Cortex of kidney (tissue), 1 donor: ENCODE data around the gene BMF.
"Not testable (repeated sequence)": the region's sequence is repeated elsewhere in the genome, so short reads cannot be mapped to it uniquely, and the experiment has no call there.

Experiments used
- DNase-seq: peaks from one replicate; lab custom pipeline; 2025; lab: John Stamatoyannopoulos, UW

BMF gene

GRCh38 chr15:40087991-40088928, 20.4 kb downstream of the BMF start:
- DNase-seq = no peak

DNA sequence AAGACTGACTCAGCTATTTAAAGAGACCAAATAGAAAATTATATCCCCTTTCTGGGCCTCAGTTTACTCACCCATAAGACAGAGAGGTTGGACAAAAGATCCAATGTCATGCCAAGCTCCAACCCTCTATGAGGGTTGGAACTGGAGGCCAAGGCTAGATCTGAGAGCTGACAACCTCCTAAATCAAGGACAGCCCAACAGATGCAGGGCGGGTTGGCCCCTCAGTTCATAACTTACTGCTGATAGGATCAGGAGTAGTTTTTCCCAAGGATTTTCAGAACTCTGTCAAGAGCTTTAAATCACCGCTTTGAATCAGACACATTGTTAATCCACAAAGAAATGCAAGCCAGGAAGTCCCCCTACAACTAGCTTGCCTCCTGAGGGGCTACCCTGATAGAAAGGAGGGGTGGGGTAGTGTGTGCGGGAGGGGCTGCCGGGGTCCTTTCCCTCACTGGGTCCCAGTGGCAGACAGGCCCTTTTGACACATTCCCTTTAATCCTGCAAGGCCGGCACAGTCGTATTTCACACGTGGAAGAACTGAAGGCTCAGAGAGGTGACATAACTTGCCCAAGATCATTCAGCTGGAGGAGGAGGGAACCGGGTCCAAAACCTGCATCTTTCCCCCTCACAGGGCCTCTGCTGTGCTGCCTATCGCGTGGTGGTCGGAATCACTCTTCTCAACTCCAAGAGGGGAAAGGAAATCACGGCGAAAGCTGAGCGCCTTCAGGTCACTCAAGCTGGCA, 21.4 kb downstream of the BMF start:
- DNase-seq = no peak

GRCh38 chr15:40085266-40085665, 23.4 kb downstream of the BMF start:
- DNase-seq = no peak

DNA sequence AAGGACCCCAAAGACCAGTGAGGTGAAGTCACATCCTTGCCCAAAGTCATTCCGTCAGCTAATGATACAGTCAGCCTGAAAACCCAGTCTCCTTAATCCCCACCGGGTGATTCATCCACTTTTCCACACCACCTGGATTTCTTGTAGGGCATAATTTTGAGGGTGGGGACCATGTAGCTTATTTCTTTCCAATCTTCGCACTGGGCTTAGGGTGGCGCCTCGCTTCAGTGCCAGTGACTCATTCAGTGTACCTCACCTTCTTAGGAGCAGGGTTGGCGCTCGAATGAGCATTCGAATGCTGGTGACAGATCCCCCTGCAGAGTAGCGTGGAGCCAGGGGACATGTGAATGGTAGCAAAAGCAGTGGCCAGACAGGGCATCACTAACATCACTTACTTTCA, 24.0 kb downstream of the BMF start:
- DNase-seq = no peak

DNA sequence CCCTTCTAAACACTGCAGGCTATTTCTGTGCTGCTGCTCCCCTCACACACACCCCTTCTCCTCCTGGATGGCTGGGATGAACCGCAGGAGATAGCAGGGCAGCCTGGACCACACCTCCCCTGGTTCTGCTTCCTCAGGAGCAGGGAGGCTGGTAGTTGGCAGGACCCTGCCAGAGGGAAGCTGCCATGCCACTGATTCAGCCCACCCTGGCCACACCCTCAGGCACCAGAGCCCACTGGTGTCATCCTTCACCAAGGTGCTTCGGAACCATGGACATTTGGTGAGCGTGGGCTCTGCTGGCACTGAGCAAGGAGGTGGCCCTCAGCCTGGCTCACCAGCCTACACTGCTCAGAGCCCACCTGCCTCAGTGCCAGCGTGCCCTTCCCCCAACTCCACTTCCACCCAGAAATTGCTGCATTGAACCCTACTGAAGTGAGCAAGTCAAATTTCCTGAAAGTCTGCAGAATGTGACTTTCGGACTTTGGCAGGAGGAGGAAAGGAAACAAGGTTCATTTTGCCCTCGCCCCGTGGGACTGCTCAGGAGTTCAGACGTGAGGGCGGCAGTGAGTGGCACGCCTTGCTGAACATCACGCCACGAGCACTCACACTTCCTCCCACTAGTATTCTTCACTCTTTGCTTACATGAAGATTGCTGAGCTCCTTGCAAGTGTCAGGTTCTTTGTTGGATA, 26.3 kb downstream of the BMF start:
- DNase-seq = no peak

DNA sequence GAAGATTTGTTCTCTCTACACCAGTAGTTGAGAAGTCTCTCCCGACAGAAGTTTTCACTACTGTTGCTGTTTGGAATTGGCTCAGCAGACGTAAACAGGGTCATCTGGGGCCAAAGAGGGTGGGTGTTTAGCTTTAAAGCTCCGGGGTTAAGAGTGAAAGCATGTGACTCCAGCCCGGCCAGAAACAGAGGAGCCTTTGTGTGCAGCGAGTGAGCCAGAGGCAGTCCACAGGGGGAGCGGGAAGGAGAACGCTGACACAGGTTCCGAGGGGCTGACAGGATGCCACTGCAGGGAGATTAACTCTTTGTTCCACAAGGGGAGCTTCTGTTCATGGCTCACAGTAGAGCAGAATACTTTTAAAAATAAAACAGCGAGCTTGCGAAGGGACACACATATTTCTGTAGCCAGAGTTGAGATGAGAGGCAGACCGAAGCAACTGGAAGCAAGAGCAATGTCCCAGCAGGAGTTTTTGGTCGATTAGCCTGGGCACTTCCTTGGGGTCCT, 26.9 kb downstream of the BMF start:
- no peak for DNase-seq

DNA sequence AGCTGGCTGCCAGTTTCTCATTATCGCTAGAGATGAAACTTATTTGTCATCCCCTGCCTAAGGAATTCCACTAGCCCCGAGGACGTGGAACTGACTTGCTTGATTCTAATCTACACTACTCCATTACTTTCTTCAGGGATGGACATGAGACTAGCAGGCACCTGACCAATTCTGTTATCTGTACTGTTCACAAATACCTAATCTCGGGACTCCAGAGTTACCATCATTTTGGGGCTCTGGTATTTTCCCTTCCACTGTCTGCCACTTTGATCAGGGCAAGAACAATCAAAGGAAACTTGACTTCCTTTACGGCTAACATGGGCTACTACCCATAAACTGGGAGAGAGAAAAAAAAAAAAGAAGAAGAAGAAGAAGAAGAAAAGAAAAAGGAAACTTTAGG, 27.8 kb downstream of the BMF start:
- no peak for DNase-seq

- DNase-seq = no peak
These were observed 28.6 kb downstream of the BMF start for GRCh38 chr15:40080104-40080503.

DNA sequence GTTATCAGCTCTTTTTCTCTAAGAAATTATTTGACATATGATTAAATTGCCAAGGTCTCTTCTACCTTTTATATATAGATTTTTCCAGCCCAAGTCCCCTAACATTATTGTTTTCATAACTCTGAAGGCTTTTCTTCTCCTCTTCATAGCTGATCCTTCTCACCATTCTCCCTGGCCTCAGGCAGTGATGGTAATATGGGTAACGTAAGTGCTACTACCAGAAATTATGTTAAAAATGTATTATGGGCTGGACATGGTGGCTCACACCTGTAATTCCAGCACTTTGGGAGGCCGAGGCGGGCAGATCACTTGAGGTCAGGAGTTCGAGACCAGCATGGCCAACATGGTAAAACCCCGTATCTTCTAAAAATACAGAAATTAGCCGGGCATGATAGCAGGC, 29.2 kb downstream of the BMF start:
- DNase-seq = no peak

DNA sequence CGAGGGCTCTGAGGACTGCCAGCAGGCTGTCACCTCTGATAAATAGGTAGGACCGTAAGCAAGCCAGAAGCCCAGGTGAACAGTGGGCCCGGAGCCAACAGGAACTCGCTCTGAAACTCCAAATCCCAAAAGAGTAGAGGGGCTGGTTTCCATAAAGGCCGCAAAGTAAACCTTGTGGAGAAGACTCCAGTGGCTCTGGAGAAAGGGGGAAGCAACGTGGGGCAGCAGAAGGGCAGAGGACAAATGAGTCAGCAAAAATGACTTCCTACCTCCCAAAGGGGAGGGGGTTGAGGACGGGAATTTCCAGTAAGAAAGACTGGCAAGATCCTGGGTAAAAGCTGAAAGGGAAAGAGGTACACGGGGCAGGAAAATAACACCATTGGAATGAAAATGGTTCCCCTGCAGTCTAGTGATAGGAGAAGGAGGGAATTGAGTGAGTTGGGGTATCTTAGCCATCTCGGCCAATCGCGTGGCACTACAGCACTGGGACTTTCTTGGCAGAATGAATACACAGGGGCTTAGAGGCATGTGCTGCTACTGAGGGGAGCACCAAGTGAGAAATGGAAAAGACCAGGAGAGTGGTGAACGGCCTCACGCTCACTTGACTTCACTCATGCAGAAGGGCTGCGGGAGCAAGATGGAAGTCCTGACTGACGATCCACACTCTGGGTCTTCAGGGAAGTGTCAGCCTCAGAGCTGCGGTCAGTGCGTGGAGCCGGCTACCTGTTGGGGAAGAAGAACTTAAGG, 33.2 kb downstream of the BMF start:
- no peak for DNase-seq

- not testable (repeated sequence) for DNase-seq
These were observed 34.0 kb downstream of the BMF start for GRCh38 chr15:40074656-40075055.

- not testable (repeated sequence) for DNase-seq
These were observed 34.8 kb downstream of the BMF start for GRCh38 chr15:40073716-40074490.

DNA sequence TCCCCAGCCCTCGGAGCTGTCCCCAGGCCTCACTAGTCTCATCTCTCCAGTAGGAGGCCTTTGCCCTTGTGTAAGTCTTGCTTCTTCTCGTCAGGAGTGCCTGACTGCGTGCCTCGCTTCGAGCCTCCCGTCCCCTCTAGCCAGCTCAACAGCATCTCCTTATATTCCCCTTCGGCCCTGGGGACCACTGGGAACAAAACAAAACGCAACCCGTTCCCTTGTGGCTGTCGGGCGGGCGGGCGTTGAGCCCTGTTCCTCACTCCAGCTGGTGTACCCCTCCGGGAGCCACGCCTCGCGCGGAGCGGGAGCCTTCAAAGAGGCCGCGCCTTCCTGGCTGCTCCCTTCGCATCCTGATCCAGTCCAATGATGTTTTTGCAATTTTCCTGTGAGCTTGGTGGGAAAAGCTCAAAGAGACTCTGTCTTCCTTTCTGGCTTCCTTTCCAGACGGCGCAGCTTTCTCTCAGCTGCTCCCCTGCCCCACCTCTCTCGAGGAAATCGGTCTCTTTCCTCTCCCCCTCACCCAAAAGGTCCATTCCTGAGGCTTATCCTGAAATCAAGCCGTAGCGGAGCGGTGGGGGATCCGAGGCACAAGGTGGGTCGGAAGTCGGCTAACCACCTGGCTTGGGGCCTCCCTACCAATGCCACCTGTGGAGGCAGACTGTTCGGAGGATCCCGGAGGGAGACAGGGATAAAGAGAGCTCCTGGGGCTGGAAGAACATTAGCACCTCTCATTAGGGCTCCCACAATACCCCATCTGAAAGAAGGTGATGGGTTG, 36.3 kb downstream of the BMF start:
- DNase-seq = no peak

DNA sequence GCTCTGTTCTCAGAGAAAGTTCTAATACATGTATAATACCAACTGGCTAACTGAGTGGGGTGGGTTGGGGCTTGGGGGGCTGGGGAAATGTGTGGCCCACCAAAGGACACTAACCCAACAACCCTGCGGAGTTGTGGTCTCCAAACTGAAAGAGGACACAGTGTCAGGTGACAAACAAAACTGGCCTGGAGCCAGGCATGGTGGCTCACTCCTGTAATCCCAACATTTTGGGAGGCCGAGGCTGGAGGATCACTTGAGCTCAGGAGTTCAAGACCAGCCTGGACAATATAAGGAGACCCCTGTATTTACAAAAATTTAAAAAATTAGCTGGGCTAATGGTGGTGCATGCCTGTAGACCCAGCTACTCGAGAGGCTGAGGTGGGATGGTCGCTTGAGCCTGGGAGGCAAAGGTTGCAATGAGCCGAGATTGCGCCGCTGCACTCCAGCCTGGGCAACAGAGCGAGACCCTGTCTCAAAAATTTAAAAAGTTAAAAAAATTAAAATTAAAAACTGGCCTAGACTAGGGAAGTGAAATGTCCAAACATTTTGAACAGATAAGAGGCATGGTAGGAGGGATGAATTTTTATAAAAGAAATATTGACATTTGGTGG, 38.0 kb downstream of the BMF start:
- DNase-seq = no peak

DNA sequence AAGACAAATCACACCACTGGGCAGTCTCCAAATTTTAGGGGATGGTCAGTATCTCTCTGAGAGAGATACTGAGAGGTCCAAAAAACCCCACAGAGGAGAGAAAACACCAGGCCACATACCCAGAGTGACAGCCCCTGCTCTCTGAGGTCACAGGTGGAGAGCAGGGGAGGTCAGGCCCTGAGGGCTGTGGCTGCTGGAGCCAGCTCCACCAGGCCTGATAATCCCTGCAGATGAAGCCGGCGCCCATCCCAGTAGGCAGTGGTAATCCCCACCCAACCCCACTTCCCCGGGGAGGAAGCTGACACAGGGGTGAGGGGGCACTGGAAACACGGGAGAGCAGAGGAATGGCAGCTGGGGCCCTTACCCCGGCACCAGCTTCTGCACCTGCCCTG, 38.5 kb downstream of the BMF start:
- no peak for DNase-seq

DNA sequence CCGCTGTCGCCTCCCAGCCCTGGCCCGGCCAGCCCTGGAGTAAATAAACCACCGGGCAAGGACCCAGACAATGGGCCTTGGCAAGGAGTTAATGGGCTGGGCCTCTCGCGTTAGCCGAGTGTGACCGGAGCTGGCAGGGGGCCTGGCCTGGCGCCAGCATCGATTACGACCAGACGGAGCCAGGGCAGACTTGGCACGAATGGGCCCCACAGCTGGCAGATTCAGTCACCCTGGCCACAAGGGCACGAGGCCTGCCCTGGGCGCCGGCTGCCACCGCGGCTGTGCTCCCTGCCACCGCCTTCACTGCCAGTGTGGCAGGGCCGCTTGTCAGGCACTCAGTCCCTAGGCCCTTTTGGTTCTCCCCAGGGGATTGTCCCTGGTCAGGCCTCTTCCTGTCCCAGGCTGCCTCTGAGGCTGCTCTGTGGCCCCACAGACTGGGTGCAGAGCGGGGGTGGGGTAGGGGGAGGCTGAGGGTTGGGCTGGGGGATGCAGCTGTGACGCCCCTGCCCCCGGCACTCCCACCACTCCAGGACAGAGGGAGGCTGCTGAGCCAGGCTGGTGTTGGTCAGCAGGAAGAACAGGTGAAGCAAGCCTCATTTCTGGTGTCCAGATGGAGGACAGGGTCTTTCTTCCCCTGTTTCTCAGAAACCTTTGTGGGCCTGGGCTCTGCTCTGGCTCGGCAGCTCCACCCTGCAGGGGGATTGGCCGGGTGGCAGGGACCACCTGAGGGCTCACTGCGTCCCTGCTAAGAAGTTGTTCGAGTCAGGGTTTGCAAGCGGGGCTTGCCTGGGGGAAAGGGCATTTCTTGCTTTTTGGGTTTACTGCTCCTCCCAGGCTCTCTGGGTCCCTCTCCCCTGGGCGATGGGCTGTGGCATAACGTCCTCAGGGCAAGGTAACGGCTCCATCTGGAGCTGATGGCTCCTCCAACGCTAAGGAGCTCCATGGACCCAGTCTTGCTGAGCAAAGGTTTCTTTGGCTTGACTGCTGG, 39.2 kb downstream of the BMF start:
- peak; percentile 65 for DNase-seq

DNA sequence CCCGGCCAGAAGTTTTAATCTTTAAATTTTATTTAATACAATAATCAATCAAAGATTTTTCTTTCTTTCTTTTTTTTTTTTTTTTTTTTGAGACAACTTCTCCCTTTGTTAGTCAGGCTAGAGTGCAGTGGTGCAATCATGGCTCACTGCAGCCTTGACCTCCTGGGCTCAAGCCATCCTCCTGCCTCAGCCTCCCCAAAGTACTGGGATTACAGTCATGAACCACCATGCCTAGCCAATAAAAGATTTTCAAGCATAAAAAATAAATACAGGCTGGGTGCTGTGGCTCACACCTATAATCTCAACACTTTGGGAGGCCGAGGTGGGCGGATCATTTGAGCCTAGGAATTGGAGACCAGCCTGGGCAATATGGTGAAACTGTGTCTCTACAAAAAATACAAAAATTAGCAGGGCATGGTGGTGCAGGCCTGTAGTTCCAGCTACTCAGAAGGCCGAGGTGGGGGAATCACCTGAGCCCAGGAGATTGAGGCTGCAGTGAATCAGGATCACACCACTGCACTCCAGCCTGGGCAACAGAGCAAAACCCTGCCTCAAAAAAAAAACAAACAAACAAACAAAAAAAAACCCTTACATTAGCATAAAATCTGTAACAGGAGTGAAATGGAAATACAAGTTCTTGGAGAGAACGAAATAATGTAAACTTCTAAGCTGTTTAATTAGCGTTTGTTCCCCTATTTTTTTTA, 40.6 kb downstream of the BMF start:
- no peak for DNase-seq

- no peak for DNase-seq
These were observed 42.1 kb downstream of the BMF start for GRCh38 chr15:40066589-40066988.
